ENCODE results near the gene CMIP.

The CMIP gene

GRCh38 chr16:81480606-81481206 is 36.1 kb downstream of the CMIP start:
- Histone ChIP-seq H3K36me3 (ENCODE audit: control insufficient read depth, insufficient read depth, low read length) (no peaks in the 10 kb centered on the region), H3K27me3 (replicated peaks; ENCODE audit: control insufficient read depth, insufficient read depth, low read length) (no peaks in the 10 kb centered on the region), H3K4me3 (replicated peaks; ENCODE audit: low read depth, low read length) (0 out of 2 replicates have a peak overlapping the region, but pooled peaks have one; percentile 24)
- no peak for DNase-seq (ENCODE audit: extremely low read depth, insufficient read length)
- no peak for TF ChIP-seq CTCF (IDR thresholded peaks at IDR 0.05; ENCODE audit: insufficient read depth, low read length, poor library complexity, severe bottlenecking)

GRCh38 chr16:81481207-81481821 is 36.7 kb downstream of the CMIP start:
- Histone ChIP-seq H3K27me3 (replicated peaks; ENCODE audit: control insufficient read depth, insufficient read depth, low read length) (no peaks in the 10 kb centered on the region), H3K4me3 (replicated peaks; ENCODE audit: low read depth, low read length) (peak overlapping the region; percentile 24; the same call in 1 of the 2 replicates), H3K36me3 (ENCODE audit: control insufficient read depth, insufficient read depth, low read length) (no peaks in the 10 kb centered on the region)
- peak; percentile 88 for DNase-seq (ENCODE audit: extremely low read depth, insufficient read length)
- TF ChIP-seq CTCF (IDR thresholded peaks at IDR 0.05; ENCODE audit: insufficient read depth, low read length, poor library complexity, severe bottlenecking), result no peak

GRCh38 chr16:81482329-81483063 is 37.9 kb downstream of the CMIP start:
- no peak for DNase-seq (ENCODE audit: extremely low read depth, insufficient read length)
- H3K4me3 ChIP-seq (replicated peaks; ENCODE audit: low read depth, low read length), result no peak overlapping the region
- H3K27me3 ChIP-seq (replicated peaks; ENCODE audit: control insufficient read depth, insufficient read depth, low read length), result no peaks in the 10 kb centered on the region
- H3K36me3 ChIP-seq (ENCODE audit: control insufficient read depth, insufficient read depth, low read length), result no peaks in the 10 kb centered on the region
- no peak for TF ChIP-seq CTCF (IDR thresholded peaks at IDR 0.05; ENCODE audit: insufficient read depth, low read length, poor library complexity, severe bottlenecking)

GRCh38 chr16:81483064-81483969 is 38.7 kb downstream of the CMIP start:
- Histone ChIP-seq H3K4me3 (replicated peaks; ENCODE audit: low read depth, low read length) (no peak overlapping the region), H3K36me3 (ENCODE audit: control insufficient read depth, insufficient read depth, low read length) (no peaks in the 10 kb centered on the region), H3K27me3 (replicated peaks; ENCODE audit: control insufficient read depth, insufficient read depth, low read length) (no peaks in the 10 kb centered on the region)
- TF ChIP-seq CTCF (IDR thresholded peaks at IDR 0.05; ENCODE audit: insufficient read depth, low read length, poor library complexity, severe bottlenecking), result no peak
- DNase-seq (ENCODE audit: extremely low read depth, insufficient read length), result no peak

- Histone ChIP-seq H3K4me3 (replicated peaks; ENCODE audit: low read depth, low read length) (no peak overlapping the region), H3K27me3 (replicated peaks; ENCODE audit: control insufficient read depth, insufficient read depth, low read length) (no peaks in the 10 kb centered on the region), H3K36me3 (ENCODE audit: control insufficient read depth, insufficient read depth, low read length) (no peaks in the 10 kb centered on the region)
- DNase-seq (ENCODE audit: extremely low read depth, insufficient read length), result no peak
- TF ChIP-seq CTCF (IDR thresholded peaks at IDR 0.05; ENCODE audit: insufficient read depth, low read length, poor library complexity, severe bottlenecking), result no peak
Observed at GRCh38 chr16:81483970-81484595, 39.5 kb downstream of the CMIP start.

Data from GM06990 (cell line).